H1 (cell line): Measurements from ENCODE around the gene SPIRE2.

Source experiments
- BCL11A ChIP-seq, 2 experiments: IDR thresholded peaks; one replicate each; pipeline ENCODE4 v1.6.1; 2011; ENCODE audit warnings: low read depth in 2 of 2, low read length in 2 of 2, mild to moderate bottlenecking in 2 of 2
- CEBPB ChIP-seq: IDR thresholded peaks from 2 replicates; pipeline ENCODE4 v1.6.1; 2012; ENCODE audit warnings: low read depth, low read length
- CTCF ChIP-seq, 3 experiments: IDR thresholded peaks; 1 replicate in 2 of 3; 2 replicates in 1 of 3; pipeline versions ENCODE4 v1.5.1 to v1.6.1; 2011; ENCODE audit warnings: low read length in 3 of 3, mild to moderate bottlenecking in 3 of 3, inconsistent platforms in 2 of 3, low read depth in 1 of 3, moderate library complexity in 1 of 3; ENCODE audit not compliant: insufficient read depth in 1 of 3; ENCODE audit errors: control extremely low read depth in 1 of 3
- EP300 ChIP-seq, 2 experiments: IDR thresholded peaks; 1 replicate in 1 of 2; 2 replicates in 1 of 2; pipeline ENCODE4 v1.6.1; 2011 to 2012; ENCODE audit warnings: low read depth in 2 of 2, low read length in 2 of 2, mild to moderate bottlenecking in 2 of 2, borderline replicate concordance in 1 of 2, inconsistent platforms in 1 of 2, moderate library complexity in 1 of 2
- EZH2 ChIP-seq: fragments of 200-600 bp; sonication (generic); IDR thresholded peaks from 2 replicates; pipeline ENCODE4 v1.7.1; 2012; ENCODE audit warnings: low read depth, mild to moderate bottlenecking, moderate library complexity, low read length, inconsistent platforms; ENCODE audit not compliant: severe bottlenecking
- GABPA ChIP-seq: IDR thresholded peaks from 2 replicates; pipeline ENCODE4 v1.6.1; 2011; ENCODE audit warnings: mild to moderate bottlenecking, low read length, moderate library complexity, borderline replicate concordance; ENCODE audit not compliant: insufficient read depth
- MAX ChIP-seq: IDR thresholded peaks from 2 replicates; pipeline ENCODE4 v1.6.1; 2012; ENCODE audit warnings: inconsistent platforms
- PHF8 ChIP-seq: fragments of 200-600 bp; sonication (generic); conservative IDR thresholded peaks from 2 replicates; pipeline ENCODE4 v1.7.1; 2012; ENCODE audit warnings: low read depth, mild to moderate bottlenecking, inconsistent platforms, low read length, moderate library complexity
- POLR2A ChIP-seq, 2 experiments: IDR thresholded peaks; 1 replicate in 1 of 2; 2 replicates in 1 of 2; pipeline ENCODE4 v1.6.1; 2011; ENCODE audit warnings: low read depth in 2 of 2, low read length in 2 of 2, mild to moderate bottlenecking in 2 of 2; ENCODE audit errors: control extremely low read depth in 1 of 2
- POLR2AphosphoS5 ChIP-seq: IDR thresholded peaks from 2 replicates; pipeline ENCODE4 v1.6.1; 2011; ENCODE audit warnings: low read depth, low read length
- USF2 ChIP-seq: IDR thresholded peaks from 2 replicates; pipeline ENCODE4 v1.6.1; 2011; ENCODE audit warnings: low read length, improper control_type of control experiment
- YY1 ChIP-seq: IDR thresholded peaks from 2 replicates; pipeline ENCODE4 v1.6.1; 2011; ENCODE audit warnings: low read depth, mild to moderate bottlenecking, low read length

GRCh38 chr16:89828199-89828869 is at the start of gene SPIRE2:
- TF ChIP-seq EZH2: no peak
- TF ChIP-seq POLR2A (IDR thresholded peaks at IDR 0.05; ENCODE audit: control extremely low read depth in 1 of 2, low read depth in 2 of 2, low read length in 2 of 2): no peak
- peak; percentile 31; the same call in 1 of the 2 replicates for TF ChIP-seq MAX
- TF ChIP-seq CTCF (IDR thresholded peaks at IDR 0.05; ENCODE audit: control extremely low read depth in 1 of 3, insufficient read depth in 1 of 3, low read depth in 1 of 3, low read length in 3 of 3): no peak
- TF ChIP-seq YY1: peak; percentile 27; the same call in 1 of the 2 replicates
- TF ChIP-seq EP300 (IDR thresholded peaks at IDR 0.05; ENCODE audit: borderline replicate concordance in 1 of 2, low read depth in 2 of 2, low read length in 2 of 2): no peak
- TF ChIP-seq BCL11A (IDR thresholded peaks at IDR 0.05; ENCODE audit: low read depth in 2 of 2, low read length in 2 of 2): no peak
- no peak for TF ChIP-seq POLR2AphosphoS5
- peak; percentile 41 for TF ChIP-seq PHF8
- no peak for TF ChIP-seq USF2
- TF ChIP-seq CEBPB: no peak
- no peak; the same call in 1 of the 2 replicates for TF ChIP-seq GABPA
